Measurements from ENCODE around the gene PCK2.
A peak's percentile ranks its signal among the peaks of the same experiment; 100 is the strongest.

Gene PCK2

GRCh38 chr14:24146453-24146977 is 52.4 kb downstream of the PCK2 start, which contains the start of gene PSME2:
Gene PSME2 (minus strand): TSS chr14:24146610. CDS start chr14:24146581, 29 bp downstream.
- peak; percentile 91 for DNase-seq (ENCODE audit: extremely low read depth, low read depth)
- no peak for TF ChIP-seq CTCF (IDR thresholded peaks at IDR 0.05; ENCODE audit: low read depth, low read length)

- TF ChIP-seq CTCF (IDR thresholded peaks at IDR 0.05; ENCODE audit: low read depth, low read length), result no peak
- peak; percentile 96 for DNase-seq (ENCODE audit: extremely low read depth, low read depth)
Measured at GRCh38 chr14:24146978-24147760, 53.1 kb downstream of the PCK2 start, which contains the start of gene RNF31. Gene RNF31 (plus strand): TSS chr14:24147498. CDS start chr14:24147699, 201 bp downstream.

GRCh38 chr14:24147761-24148428 is 53.8 kb downstream of the PCK2 start:
- TF ChIP-seq CTCF (IDR thresholded peaks at IDR 0.05; ENCODE audit: low read depth, low read length), result no peak
- no peak for DNase-seq (ENCODE audit: extremely low read depth, low read depth)

- TF ChIP-seq CTCF (IDR thresholded peaks at IDR 0.05; ENCODE audit: low read depth, low read length), result no peak
- no peak for DNase-seq (ENCODE audit: extremely low read depth, low read depth)
Measured at GRCh38 chr14:24149302-24149969, 55.3 kb downstream of the PCK2 start.

- TF ChIP-seq CTCF (IDR thresholded peaks at IDR 0.05; ENCODE audit: low read depth, low read length), result no peak
- no peak for DNase-seq (ENCODE audit: extremely low read depth, low read depth)
Measured at GRCh38 chr14:24150061-24150460, 56.0 kb downstream of the PCK2 start.

- no peak for DNase-seq (ENCODE audit: extremely low read depth, low read depth)
- TF ChIP-seq CTCF (IDR thresholded peaks at IDR 0.05; ENCODE audit: low read depth, low read length), result no peak
Measured at GRCh38 chr14:24150567-24150966, 56.5 kb downstream of the PCK2 start.

Data from AG09319 (cell line).